Neural crest cell (in vitro differentiated cells): ENCODE data around the gene FSTL4. TPM values are rescaled to one million over a fixed set of nuclear protein-coding genes. Genes with fewer than 3 reads are reported as not detected.

Experiments used
- DNase-seq: peaks from one replicate; pipeline ENCODE4 v3.0.0; 2021; ENCODE audit warnings: low read depth, mixed read lengths, low spot score
- H3K27ac Mint-ChIP-seq: one replicate; pipeline ENCODE4 v1.8.0; 2021; ENCODE audit warnings: mild to moderate bottlenecking, mixed read lengths; ENCODE audit not compliant: unreplicated experiment
- H3K27me3 Mint-ChIP-seq: 2 replicates; pipeline ENCODE4 v1.8.0; 2021; ENCODE audit warnings: low read depth, mild to moderate bottlenecking, mixed read lengths
- H3K36me3 Mint-ChIP-seq: 2 replicates; pipeline ENCODE4 v1.8.0; 2021; ENCODE audit warnings: low read depth, mild to moderate bottlenecking, mixed read lengths
- H3K4me1 Mint-ChIP-seq: 2 replicates; pipeline ENCODE4 v1.8.0; 2021; ENCODE audit warnings: mixed read lengths
- H3K4me3 Mint-ChIP-seq: one replicate; pipeline ENCODE4 v1.8.0; 2021; ENCODE audit warnings: mild to moderate bottlenecking, mixed read lengths
- H3K9me3 Mint-ChIP-seq: 2 replicates; pipeline ENCODE4 v1.8.0; 2021; ENCODE audit warnings: mixed read lengths
- microRNA-seq: library from miRNA; unstranded; fragments of <30 nt; microRNA quantifications from one replicate; pipeline ENCODE4, GENCODE V29; 2020
- total RNA-seq: library from RNA; stranded (reverse); gene quantifications from 2 replicates; pipeline ENCODE4 v1.2.1, GENCODE V29; 2021
- TF ChIP-seq, protein P1 (sequence below): fragments of 200-600 bp; sonication (generic); conservative IDR thresholded peaks from 2 replicates; pipeline ENCODE4 v1.5.0; 2021; ENCODE audit warnings: antibody characterized with exemption, mild to moderate bottlenecking

The FSTL4 gene
- total RNA-seq, 1 donor from 2014 or later: 2.0 TPM

DNA sequence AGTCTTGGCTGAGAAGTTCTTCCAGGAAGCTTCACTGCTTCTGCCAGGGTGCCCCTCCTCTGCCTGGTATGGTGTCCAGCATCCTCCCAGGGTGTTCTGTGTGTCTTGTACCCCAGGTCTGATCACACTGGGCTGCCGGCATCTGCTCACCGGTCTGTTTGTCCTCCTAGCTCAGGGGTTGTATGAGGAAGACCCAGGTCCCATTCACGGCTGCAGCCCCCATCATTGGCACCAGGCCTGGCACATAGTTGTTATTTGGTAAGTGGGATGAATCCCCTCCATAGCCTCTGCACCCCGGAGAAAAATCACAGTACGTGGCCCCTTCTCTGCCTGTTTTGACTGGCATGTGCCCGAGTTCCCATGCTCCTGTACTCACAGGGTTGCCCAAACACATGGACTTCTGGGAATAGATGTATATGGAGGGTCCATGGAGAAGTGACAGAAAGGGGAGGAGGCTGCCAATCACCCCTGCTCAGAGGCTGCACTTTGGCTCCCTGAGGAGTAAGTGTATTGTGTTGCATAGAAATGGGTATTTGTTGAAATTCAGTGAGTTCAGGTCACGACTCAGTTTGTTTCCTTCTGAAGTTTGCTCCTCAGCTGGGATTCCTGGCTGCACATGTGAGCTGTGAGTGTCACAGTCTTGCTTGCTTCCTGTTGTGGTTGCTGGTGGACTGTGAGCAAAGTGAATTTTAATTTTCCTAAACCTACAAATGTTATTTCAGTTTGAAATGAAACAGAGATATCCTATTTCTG is 464.4 kb downstream of the FSTL4 start:
- H3K4me3 Mint-ChIP-seq: no peak overlapping the region
- H3K9me3 Mint-ChIP-seq: peaks cover 8% of the 10 kb centered on the region
- TF ChIP-seq, protein P1, sequence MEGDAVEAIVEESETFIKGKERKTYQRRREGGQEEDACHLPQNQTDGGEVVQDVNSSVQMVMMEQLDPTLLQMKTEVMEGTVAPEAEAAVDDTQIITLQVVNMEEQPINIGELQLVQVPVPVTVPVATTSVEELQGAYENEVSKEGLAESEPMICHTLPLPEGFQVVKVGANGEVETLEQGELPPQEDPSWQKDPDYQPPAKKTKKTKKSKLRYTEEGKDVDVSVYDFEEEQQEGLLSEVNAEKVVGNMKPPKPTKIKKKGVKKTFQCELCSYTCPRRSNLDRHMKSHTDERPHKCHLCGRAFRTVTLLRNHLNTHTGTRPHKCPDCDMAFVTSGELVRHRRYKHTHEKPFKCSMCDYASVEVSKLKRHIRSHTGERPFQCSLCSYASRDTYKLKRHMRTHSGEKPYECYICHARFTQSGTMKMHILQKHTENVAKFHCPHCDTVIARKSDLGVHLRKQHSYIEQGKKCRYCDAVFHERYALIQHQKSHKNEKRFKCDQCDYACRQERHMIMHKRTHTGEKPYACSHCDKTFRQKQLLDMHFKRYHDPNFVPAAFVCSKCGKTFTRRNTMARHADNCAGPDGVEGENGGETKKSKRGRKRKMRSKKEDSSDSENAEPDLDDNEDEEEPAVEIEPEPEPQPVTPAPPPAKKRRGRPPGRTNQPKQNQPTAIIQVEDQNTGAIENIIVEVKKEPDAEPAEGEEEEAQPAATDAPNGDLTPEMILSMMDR: no peak
- no peaks in the 10 kb centered on the region for H3K36me3 Mint-ChIP-seq
- no peak overlapping the region for H3K27ac Mint-ChIP-seq
- peaks cover 10% of the 10 kb centered on the region for H3K4me1 Mint-ChIP-seq
- no peaks in the 10 kb centered on the region for H3K27me3 Mint-ChIP-seq
- no peak for DNase-seq

DNA sequence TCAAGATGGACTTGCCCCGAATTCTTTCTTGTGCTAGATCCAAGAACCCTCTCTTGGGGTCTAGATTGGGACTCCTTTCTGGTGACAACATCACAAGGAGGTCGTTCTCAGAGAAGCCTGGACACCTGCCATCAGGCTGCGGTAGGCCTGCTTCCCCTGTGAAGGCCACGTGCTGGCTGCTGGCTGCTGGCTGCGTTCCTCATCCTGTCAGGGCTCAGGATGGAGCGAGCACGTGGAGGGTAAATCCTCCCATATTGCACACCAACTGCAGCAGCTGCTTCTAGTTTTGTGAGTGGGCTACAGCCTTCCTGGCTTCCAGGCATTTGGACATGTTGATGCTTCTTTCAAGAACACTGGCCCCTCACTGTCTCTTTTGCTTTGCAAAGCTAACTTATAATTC is 464.9 kb downstream of the FSTL4 start:
- no peak overlapping the region for H3K27ac Mint-ChIP-seq
- TF ChIP-seq, protein P1: no peak
- H3K4me3 Mint-ChIP-seq: no peak overlapping the region
- no peak for DNase-seq
- peaks cover 10% of the 10 kb centered on the region for H3K4me1 Mint-ChIP-seq
- H3K27me3 Mint-ChIP-seq: no peaks in the 10 kb centered on the region
- H3K9me3 Mint-ChIP-seq: peaks cover 8% of the 10 kb centered on the region
- no peaks in the 10 kb centered on the region for H3K36me3 Mint-ChIP-seq

Small RNAs within 50 kb of the gene (microRNA-seq; reads per million reads assigned to microRNA genes)
- not detected for gene MIR1289-2
